Suprapubic skin (tissue), 4 donors: ENCODE measurements around the gene DLGAP4. TPM values are rescaled to one million over a fixed set of nuclear protein-coding genes. Genes with fewer than 3 reads are reported as not detected.

Experiments used
- DNase-seq, 2 donors: peaks; one replicate each; pipeline ENCODE4 v3.0.0-alpha.2; 2019; ENCODE audit warnings: low spot score in 2 of 2
- H3K27ac ChIP-seq: fragments of 200-600 bp; sonication (generic); one replicate; pipeline ENCODE4 v1.5.1; 2019
- H3K27me3 ChIP-seq: fragments of 200-600 bp; sonication (generic); one replicate; pipeline ENCODE4 v1.5.1; 2019
- H3K36me3 ChIP-seq: fragments of 200-600 bp; sonication (generic); one replicate; pipeline ENCODE4 v1.5.1; 2019
- H3K4me1 ChIP-seq: fragments of 200-600 bp; sonication (generic); one replicate; pipeline ENCODE4 v1.5.1; 2019
- H3K4me3 ChIP-seq: fragments of 200-600 bp; sonication (generic); one replicate; pipeline ENCODE4 v1.5.1; 2019; ENCODE audit warnings: mild to moderate bottlenecking
- H3K9me3 ChIP-seq: fragments of 200-600 bp; sonication (generic); one replicate; pipeline ENCODE4 v1.5.1; 2019
- CTCF ChIP-seq, 2 donors: fragments of 200-600 bp in 1 of 2; fragments of 450-650 bp in 1 of 2; sonication (generic) in 1 of 2; IDR thresholded peaks; one replicate each; pipeline ENCODE4 v1.5.1; 2016 to 2019; ENCODE audit warnings: antibody characterized with exemption in 2 of 2, mild to moderate bottlenecking in 1 of 2, moderate library complexity in 1 of 2
- EP300 ChIP-seq: sonication (generic); formaldehyde crosslinking; IDR thresholded peaks from one replicate; pipeline ENCODE4 v1.6.1; 2017; ENCODE audit warnings: antibody characterized with exemption
- POLR2A ChIP-seq, 2 donors: fragments of 450-650 bp; IDR thresholded peaks; one replicate each; pipeline ENCODE4 v1.6.1; 2017; ENCODE audit warnings: antibody characterized with exemption in 2 of 2, mild to moderate bottlenecking in 2 of 2, moderate library complexity in 2 of 2
- POLR2AphosphoS5 ChIP-seq, 3 donors: sonication (generic); formaldehyde crosslinking; IDR thresholded peaks; one replicate each; pipeline ENCODE4 v1.6.1; 2017; ENCODE audit warnings: antibody characterized with exemption in 3 of 3
- WGBS: methylation state at CpG from one replicate; pipeline ENCODE4 v1.1.5; 2018; 5-methylcytosine and 5-hydroxymethylcytosine counted together
- total RNA-seq, 4 donors: library from RNA; depleted of rRNA; stranded (reverse); fragments of >200 nt; gene quantifications; one replicate each; pipeline ENCODE4 v1.1.0, GENCODE V29; 2016

DLGAP4 gene
- total RNA-seq, 4 donors from 2014 or later = 69.5 to 120 (median 96.8) TPM

- no peaks in the 10 kb centered on the region for H3K9me3 ChIP-seq
- H3K27ac ChIP-seq = no peak overlapping the region
- H3K4me1 ChIP-seq = peaks cover 7% of the 10 kb centered on the region
- no peaks in the 10 kb centered on the region for H3K36me3 ChIP-seq
- 87% methylated on average over 10 of the region's 11 CpGs for WGBS
- peaks cover 26% of the 10 kb centered on the region for H3K27me3 ChIP-seq
- no peak for TF ChIP-seq CTCF (IDR thresholded peaks at IDR 0.05)
- DNase-seq = no peak
- H3K4me3 ChIP-seq = no peak overlapping the region
Measured at GRCh38 chr20:36404435-36404978, 98.4 kb downstream of the DLGAP4 start.

DNA sequence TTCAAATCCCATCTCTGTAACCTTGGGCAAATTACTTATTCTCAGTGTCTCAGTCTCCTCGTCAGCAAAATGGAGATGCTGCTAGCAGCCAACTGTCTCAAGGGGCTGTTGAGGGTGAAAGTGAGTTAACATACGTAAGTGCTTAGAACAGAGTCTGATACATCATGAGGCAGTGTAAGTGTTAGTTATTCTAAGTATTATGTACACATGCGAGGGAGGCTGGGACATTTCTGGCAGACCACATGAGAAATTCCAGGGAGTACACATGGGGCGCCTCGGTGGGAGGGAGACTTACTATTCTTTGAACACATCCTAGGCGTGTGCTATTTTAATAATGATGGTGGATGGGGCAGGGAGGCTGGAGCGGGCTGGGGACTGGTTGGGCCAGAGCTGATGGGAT lies 99.1 kb downstream of the DLGAP4 start:
- Histone ChIP-seq H3K36me3 (no peaks in the 10 kb centered on the region), H3K9me3 (no peaks in the 10 kb centered on the region), H3K27me3 (peaks cover 26% of the 10 kb centered on the region), H3K4me1 (peaks cover 7% of the 10 kb centered on the region), H3K4me3 (no peak overlapping the region), H3K27ac (no peak overlapping the region)
- no peak for TF ChIP-seq POLR2AphosphoS5 (IDR thresholded peaks at IDR 0.05)
- TF ChIP-seq EP300 = no peak
- TF ChIP-seq POLR2A (IDR thresholded peaks at IDR 0.05) = no peak
- no peak for TF ChIP-seq CTCF (IDR thresholded peaks at IDR 0.05)
- 74% methylated on average over 7 of the region's 7 CpGs for WGBS
- no peak for DNase-seq

DNA sequence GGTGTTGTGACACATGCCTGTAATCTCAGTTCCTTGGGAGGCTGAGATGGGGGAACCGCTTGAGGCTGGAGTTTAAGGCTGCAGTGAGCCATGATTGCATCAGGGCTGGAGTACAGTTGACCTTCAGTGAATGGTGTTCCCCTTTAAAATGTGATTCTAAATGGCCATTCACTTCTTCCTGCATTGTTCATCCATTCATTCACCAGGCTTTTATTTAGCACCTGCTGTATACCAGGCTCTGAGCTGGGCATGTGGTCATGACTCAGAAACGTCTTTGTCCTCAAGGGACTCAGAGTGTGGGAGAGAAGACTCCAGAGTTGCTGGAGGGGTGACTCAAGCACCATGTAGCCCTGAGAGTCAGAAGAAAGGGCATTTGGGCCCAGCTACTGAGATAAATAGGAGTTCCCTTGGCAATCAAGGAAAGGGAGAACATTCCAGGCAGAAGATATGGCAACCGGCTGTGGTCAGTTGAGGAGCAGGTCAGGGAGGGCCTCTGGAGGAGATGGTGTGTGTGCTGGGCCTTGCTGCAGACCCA lies 101.1 kb downstream of the DLGAP4 start:
- H3K27ac ChIP-seq = no peak overlapping the region
- H3K9me3 ChIP-seq = no peaks in the 10 kb centered on the region
- TF ChIP-seq POLR2A (IDR thresholded peaks at IDR 0.05) (no peak), POLR2AphosphoS5 (IDR thresholded peaks at IDR 0.05) (no peak), CTCF (IDR thresholded peaks at IDR 0.05) (no peak), EP300 (no peak)
- H3K4me1 ChIP-seq = peaks cover 7% of the 10 kb centered on the region
- 88% methylated on average over 3 of the region's 3 CpGs for WGBS
- H3K36me3 ChIP-seq = no peaks in the 10 kb centered on the region
- H3K4me3 ChIP-seq = no peak overlapping the region
- peaks cover 8% of the 10 kb centered on the region for H3K27me3 ChIP-seq
- no peak for DNase-seq

GRCh38 chr20:36408219-36408618 lies 102.1 kb downstream of the DLGAP4 start:
- Histone ChIP-seq H3K4me1 (peaks cover 7% of the 10 kb centered on the region), H3K9me3 (no peaks in the 10 kb centered on the region), H3K36me3 (no peaks in the 10 kb centered on the region), H3K27ac (no peak overlapping the region), H3K27me3 (no peaks in the 10 kb centered on the region), H3K4me3 (no peak overlapping the region)
- no peak for TF ChIP-seq CTCF (IDR thresholded peaks at IDR 0.05)
- peak in 1 of 2 donors; percentile 72 for DNase-seq
- WGBS = 21% methylated on average over 10 of the region's 10 CpGs

GRCh38 chr20:36411861-36412454 lies 105.8 kb downstream of the DLGAP4 start:
- 74% methylated on average over 6 of the region's 7 CpGs for WGBS
- no peak for DNase-seq
- H3K36me3 ChIP-seq = no peaks in the 10 kb centered on the region
- peaks cover 7% of the 10 kb centered on the region for H3K4me1 ChIP-seq
- peaks cover 3% of the 10 kb centered on the region for H3K27me3 ChIP-seq
- no peak for TF ChIP-seq CTCF (IDR thresholded peaks at IDR 0.05)
- no peak for TF ChIP-seq POLR2AphosphoS5 (IDR thresholded peaks at IDR 0.05)
- no peak for TF ChIP-seq POLR2A (IDR thresholded peaks at IDR 0.05)
- no peak for TF ChIP-seq EP300
- H3K27ac ChIP-seq = no peak overlapping the region
- no peak overlapping the region for H3K4me3 ChIP-seq
- no peaks in the 10 kb centered on the region for H3K9me3 ChIP-seq
